ENCODE measurements around the gene MRPS18A.
"Not testable (repeated sequence)": the region's sequence is repeated elsewhere in the genome, so short reads cannot be mapped to it uniquely, and the experiment has no call there.

The MRPS18A gene

GRCh38 chr6:43669050-43669921, 18.3 kb downstream of the MRPS18A start:
- DNase-seq = no peak

GRCh38 chr6:43668151-43669028, 19.2 kb downstream of the MRPS18A start:
- DNase-seq = no peak

- DNase-seq = peak; percentile 76
Measured at GRCh38 chr6:43667245-43668150, 20.1 kb downstream of the MRPS18A start.

- DNase-seq = no peak
Measured at GRCh38 chr6:43666196-43666920, 21.2 kb downstream of the MRPS18A start.

GRCh38 chr6:43665376-43665775, 22.2 kb downstream of the MRPS18A start:
- DNase-seq = no peak

GRCh38 chr6:43662948-43663347, 24.6 kb downstream of the MRPS18A start:
- not testable (repeated sequence) for DNase-seq

GRCh38 chr6:43658161-43658560, 29.4 kb downstream of the MRPS18A start:
- DNase-seq = no peak

- no peak for DNase-seq
Measured at GRCh38 chr6:43657221-43657802, 30.3 kb downstream of the MRPS18A start.

- DNase-seq = not testable (repeated sequence)
Measured at GRCh38 chr6:43652822-43653221, 34.8 kb downstream of the MRPS18A start.

GRCh38 chr6:43648248-43648647, 39.3 kb downstream of the MRPS18A start:
- DNase-seq = no peak

- no peak for DNase-seq
Measured at GRCh38 chr6:43647613-43648012, 40.0 kb downstream of the MRPS18A start.

- DNase-seq = no peak
Measured at GRCh38 chr6:43645613-43645964, 42.0 kb downstream of the MRPS18A start.

GRCh38 chr6:43644940-43645612, 42.5 kb downstream of the MRPS18A start, which contains the start of gene RSPH9:
Gene RSPH9 (plus strand): TSS chr6:43645036. CDS start chr6:43645099, 63 bp downstream.
- peak; percentile 53 for DNase-seq

GRCh38 chr6:43639984-43640800, 47.4 kb downstream of the MRPS18A start:
- DNase-seq = no peak

GRCh38 chr6:43636308-43636659, 51.3 kb downstream of the MRPS18A start:
- no peak for DNase-seq

GRCh38 chr6:43635387-43636307, 51.9 kb downstream of the MRPS18A start, which contains the start of gene MAD2L1BP:
Gene MAD2L1BP (plus strand): TSS chr6:43635840. CDS start chr6:43635876, 36 bp downstream.
- DNase-seq = peak; percentile 81

GRCh38 chr6:43634702-43635303, 52.8 kb downstream of the MRPS18A start:
- DNase-seq = no peak

GRCh38 chr6:43633002-43633401, 54.6 kb downstream of the MRPS18A start:
- DNase-seq = not testable (repeated sequence)
